ENCODE results near the gene REEP3.
"Not testable (repeated sequence)": the region's sequence is repeated elsewhere in the genome, so short reads cannot be mapped to it uniquely, and the experiment has no call there.

REEP3 gene

DNA sequence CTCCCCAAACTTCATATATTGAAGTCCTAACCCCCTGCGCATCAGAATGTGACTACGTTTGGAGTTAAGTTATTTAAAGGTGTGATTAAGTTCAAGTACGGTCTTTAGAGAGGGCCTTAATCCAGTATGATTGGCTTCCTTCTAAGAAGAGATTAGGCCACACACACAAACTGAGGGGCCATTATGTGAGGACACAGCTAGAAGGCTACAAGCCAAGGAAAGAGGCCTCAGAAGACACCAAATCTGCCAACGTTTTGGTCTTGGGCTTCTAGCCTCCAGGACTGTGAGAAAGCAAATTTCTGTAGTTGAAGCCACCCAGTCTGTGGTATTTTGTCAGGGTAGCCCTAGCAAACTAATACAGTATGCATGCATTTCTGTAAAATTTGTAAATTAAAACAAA lies 41.7 kb downstream of the REEP3 start:
- Histone ChIP-seq H3K4me1 (ENCODE audit: insufficient read depth, low read length, poor library complexity, severe bottlenecking) (peaks cover 11% of the 10 kb centered on the region), H3F3A (ENCODE audit: low read depth) (no peaks in the 10 kb centered on the region), H3K79me2 (ENCODE audit: insufficient read depth, low read length) (no peaks in the 10 kb centered on the region), H3K36me3 (ENCODE audit: insufficient read depth, low read length) (no peaks in the 10 kb centered on the region), H3K4me2 (ENCODE audit: low read depth, low read length, poor library complexity, severe bottlenecking) (no peak overlapping the region), H3K9me2 (replicated peaks; ENCODE audit: low read depth, low read length) (no peaks in the 10 kb centered on the region), H3K4me3 (ENCODE audit: low read length, poor library complexity, severe bottlenecking) (no peak overlapping the region), H2AFZ (ENCODE audit: low read length) (no peak overlapping the region), H4K20me1 (ENCODE audit: insufficient read depth, low read length, poor library complexity, severe bottlenecking) (peaks cover 17% of the 10 kb centered on the region), H3K9ac (ENCODE audit: low read depth, low read length, poor library complexity, severe bottlenecking) (no peak overlapping the region), H3K27me3 (ENCODE audit: insufficient read depth, low read length, poor library complexity, severe bottlenecking) (no peaks in the 10 kb centered on the region), H3K9me3 (ENCODE audit: insufficient read depth, low read depth, low read length) (no peaks in the 10 kb centered on the region)
- TF ChIP-seq, protein P1, sequence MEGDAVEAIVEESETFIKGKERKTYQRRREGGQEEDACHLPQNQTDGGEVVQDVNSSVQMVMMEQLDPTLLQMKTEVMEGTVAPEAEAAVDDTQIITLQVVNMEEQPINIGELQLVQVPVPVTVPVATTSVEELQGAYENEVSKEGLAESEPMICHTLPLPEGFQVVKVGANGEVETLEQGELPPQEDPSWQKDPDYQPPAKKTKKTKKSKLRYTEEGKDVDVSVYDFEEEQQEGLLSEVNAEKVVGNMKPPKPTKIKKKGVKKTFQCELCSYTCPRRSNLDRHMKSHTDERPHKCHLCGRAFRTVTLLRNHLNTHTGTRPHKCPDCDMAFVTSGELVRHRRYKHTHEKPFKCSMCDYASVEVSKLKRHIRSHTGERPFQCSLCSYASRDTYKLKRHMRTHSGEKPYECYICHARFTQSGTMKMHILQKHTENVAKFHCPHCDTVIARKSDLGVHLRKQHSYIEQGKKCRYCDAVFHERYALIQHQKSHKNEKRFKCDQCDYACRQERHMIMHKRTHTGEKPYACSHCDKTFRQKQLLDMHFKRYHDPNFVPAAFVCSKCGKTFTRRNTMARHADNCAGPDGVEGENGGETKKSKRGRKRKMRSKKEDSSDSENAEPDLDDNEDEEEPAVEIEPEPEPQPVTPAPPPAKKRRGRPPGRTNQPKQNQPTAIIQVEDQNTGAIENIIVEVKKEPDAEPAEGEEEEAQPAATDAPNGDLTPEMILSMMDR (conservative IDR thresholded peaks at IDR 0.05; ENCODE audit: low read length): no peak
- TF ChIP-seq EZH2phosphoT487 (IDR thresholded peaks at IDR 0.05; ENCODE audit: borderline replicate concordance): no peak

DNA sequence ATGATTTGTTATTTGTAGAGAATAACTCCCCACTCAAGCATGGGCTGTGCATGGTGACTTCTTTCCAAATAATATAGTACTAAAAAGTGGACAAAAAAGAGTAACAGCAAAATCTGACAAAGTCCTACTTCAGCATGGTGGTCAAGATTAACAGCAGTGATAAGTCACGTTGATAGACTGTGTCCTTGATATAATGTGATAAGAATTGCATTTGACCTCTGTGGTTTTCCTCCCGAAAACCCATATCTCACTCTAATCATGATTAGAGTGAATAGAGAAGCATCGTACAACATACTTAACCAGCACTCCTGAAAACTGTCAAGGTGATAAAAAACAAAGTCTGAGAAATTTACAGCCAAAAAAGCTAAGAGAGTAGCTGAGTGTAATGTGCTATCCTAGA lies 42.4 kb downstream of the REEP3 start:
- Histone ChIP-seq H3K9ac (ENCODE audit: low read depth, low read length, poor library complexity, severe bottlenecking) (no peak overlapping the region), H4K20me1 (ENCODE audit: insufficient read depth, low read length, poor library complexity, severe bottlenecking) (peaks cover 17% of the 10 kb centered on the region), H3K4me1 (ENCODE audit: insufficient read depth, low read length, poor library complexity, severe bottlenecking) (peaks cover 11% of the 10 kb centered on the region), H3K36me3 (ENCODE audit: insufficient read depth, low read length) (no peaks in the 10 kb centered on the region), H3K9me2 (replicated peaks; ENCODE audit: low read depth, low read length) (no peaks in the 10 kb centered on the region), H3K79me2 (ENCODE audit: insufficient read depth, low read length) (no peaks in the 10 kb centered on the region), H3K4me2 (ENCODE audit: low read depth, low read length, poor library complexity, severe bottlenecking) (no peak overlapping the region), H3K9me3 (ENCODE audit: insufficient read depth, low read depth, low read length) (no peaks in the 10 kb centered on the region), H3F3A (ENCODE audit: low read depth) (no peaks in the 10 kb centered on the region), H3K4me3 (ENCODE audit: low read length, poor library complexity, severe bottlenecking) (no peak overlapping the region), H2AFZ (ENCODE audit: low read length) (no peak overlapping the region), H3K27me3 (ENCODE audit: insufficient read depth, low read length, poor library complexity, severe bottlenecking) (no peaks in the 10 kb centered on the region)
- TF ChIP-seq EZH2phosphoT487 (IDR thresholded peaks at IDR 0.05; ENCODE audit: borderline replicate concordance): no peak; the same call in 1 of the 2 replicates
- TF ChIP-seq, protein P1 (conservative IDR thresholded peaks at IDR 0.05; ENCODE audit: low read length): no peak

DNA sequence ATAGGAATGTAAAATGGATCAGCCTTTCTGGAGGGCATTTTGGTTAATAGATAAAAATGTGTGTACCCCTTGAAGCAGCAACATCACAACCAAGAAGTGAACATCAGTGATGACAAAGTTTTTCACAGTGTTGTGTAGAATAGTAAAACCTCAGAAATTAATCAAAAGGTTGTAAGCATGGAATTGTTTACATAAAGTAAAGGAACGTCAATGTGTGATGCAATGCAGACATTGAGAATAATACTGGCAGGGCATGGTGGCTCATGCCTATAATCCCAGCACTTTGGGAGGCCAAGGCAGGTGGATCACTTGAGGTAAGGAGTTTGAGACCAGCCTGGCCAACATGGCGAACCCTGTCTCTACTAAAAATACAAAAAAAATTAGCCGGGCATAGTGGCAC lies 43.5 kb downstream of the REEP3 start:
- H3F3A ChIP-seq (ENCODE audit: low read depth); H3K9ac ChIP-seq (ENCODE audit: low read depth, low read length, poor library complexity, severe bottlenecking); H2AFZ ChIP-seq (ENCODE audit: low read length); H3K79me2 ChIP-seq (ENCODE audit: insufficient read depth, low read length); H3K9me3 ChIP-seq (ENCODE audit: insufficient read depth, low read depth, low read length); H3K27me3 ChIP-seq (ENCODE audit: insufficient read depth, low read length, poor library complexity, severe bottlenecking); H3K36me3 ChIP-seq (ENCODE audit: insufficient read depth, low read length); H3K4me2 ChIP-seq (ENCODE audit: low read depth, low read length, poor library complexity, severe bottlenecking); H3K4me3 ChIP-seq (ENCODE audit: low read length, poor library complexity, severe bottlenecking); H3K9me2 ChIP-seq (replicated peaks; ENCODE audit: low read depth, low read length): not testable (repeated sequence)
- Histone ChIP-seq H3K4me1 (ENCODE audit: insufficient read depth, low read length, poor library complexity, severe bottlenecking) (peaks cover 11% of the 10 kb centered on the region), H4K20me1 (ENCODE audit: insufficient read depth, low read length, poor library complexity, severe bottlenecking) (peaks cover 17% of the 10 kb centered on the region)

DNA sequence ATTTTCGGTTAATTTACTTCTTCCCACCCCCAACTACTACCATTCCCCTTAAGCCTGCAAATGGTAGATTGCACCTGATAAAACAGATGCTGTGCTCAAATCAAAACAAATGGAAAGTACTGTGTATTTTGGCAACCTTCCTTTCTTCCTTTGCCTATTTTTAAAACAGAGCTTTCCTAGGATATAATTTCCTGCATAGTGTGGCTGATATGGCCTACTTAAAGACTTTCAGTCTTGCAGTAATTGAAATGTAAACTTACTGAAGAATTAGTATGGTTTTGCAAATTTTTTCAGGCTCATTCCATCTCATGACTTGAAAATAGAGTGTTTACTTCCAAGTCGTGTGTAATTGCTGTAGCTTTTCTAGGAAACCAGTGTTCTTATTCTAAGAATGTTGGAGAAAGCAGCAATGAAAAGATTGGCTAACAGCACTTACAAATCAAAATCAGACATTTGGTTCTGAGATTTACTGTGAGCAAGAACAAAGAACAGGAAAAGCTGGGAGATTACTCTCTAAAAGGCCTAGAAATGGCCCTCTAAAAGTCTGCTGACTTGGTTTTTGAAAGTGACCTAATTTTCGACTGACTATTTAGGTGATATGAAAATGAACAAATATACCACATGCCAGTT lies 52.0 kb downstream of the REEP3 start:
- H3F3A ChIP-seq (ENCODE audit: low read depth): no peaks in the 10 kb centered on the region
- H3K4me1 ChIP-seq (ENCODE audit: insufficient read depth, low read length, poor library complexity, severe bottlenecking): no peaks in the 10 kb centered on the region
- no peak overlapping the region for H3K4me2 ChIP-seq (ENCODE audit: low read depth, low read length, poor library complexity, severe bottlenecking)
- peaks cover 12% of the 10 kb centered on the region; the same call in 1 of the 2 replicates for H3K36me3 ChIP-seq (ENCODE audit: insufficient read depth, low read length)
- no peak overlapping the region for H3K9ac ChIP-seq (ENCODE audit: low read depth, low read length, poor library complexity, severe bottlenecking)
- H4K20me1 ChIP-seq (ENCODE audit: insufficient read depth, low read length, poor library complexity, severe bottlenecking): no peaks in the 10 kb centered on the region
- H3K9me3 ChIP-seq (ENCODE audit: insufficient read depth, low read depth, low read length): no peaks in the 10 kb centered on the region
- no peak overlapping the region for H2AFZ ChIP-seq (ENCODE audit: low read length)
- H3K27me3 ChIP-seq (ENCODE audit: insufficient read depth, low read length, poor library complexity, severe bottlenecking): no peaks in the 10 kb centered on the region
- no peaks in the 10 kb centered on the region for H3K9me2 ChIP-seq (replicated peaks; ENCODE audit: low read depth, low read length)
- no peak for TF ChIP-seq EZH2phosphoT487 (IDR thresholded peaks at IDR 0.05; ENCODE audit: borderline replicate concordance)
- TF ChIP-seq, protein P1 (conservative IDR thresholded peaks at IDR 0.05; ENCODE audit: low read length): no peak
- H3K79me2 ChIP-seq (ENCODE audit: insufficient read depth, low read length): no peaks in the 10 kb centered on the region
- no peak overlapping the region for H3K4me3 ChIP-seq (ENCODE audit: low read length, poor library complexity, severe bottlenecking)

All from Loucy (cell line).